Adipose tissue (tissue), 3 donors: Measurements from ENCODE around the gene AOX1. TPM values are rescaled to one million over a fixed set of nuclear protein-coding genes. Genes with fewer than 3 reads are reported as not detected.
"Not testable (repeated sequence)": the region's sequence is repeated elsewhere in the genome, so short reads cannot be mapped to it uniquely, and the experiment has no call there.

Experiments
- H3K27ac ChIP-seq: one replicate; pipeline ENCODE4 v1.5.1; 2013; ENCODE audit warnings: low read depth, low read length
- WGBS, 3 donors: extraction: QIAGEN DNeasy Blood & Tissue Kit; methylation state at CpG; one replicate each; pipeline ENCODE4 v1.1.7; 2013; 5-methylcytosine and 5-hydroxymethylcytosine counted together
- polyA plus RNA-seq, 3 donors: library from polyadenylated mRNA; stranded (reverse); fragments of 200-250 nt; gene quantifications; one replicate each; pipeline ENCODE4 v1.2.3, GENCODE V29; 2013
- donor health status: healthy with polysubstance abuse.
- donor health status: Bipolar disorder and iron deficiency.
- donor health status: healthy.

The AOX1 gene
- 100 to 1,000 TPM in 1 of 3 donors, 10 to 100 TPM in 2; 85.6 to 181 (median 90.9) TPM for polyA plus RNA-seq

DNA sequence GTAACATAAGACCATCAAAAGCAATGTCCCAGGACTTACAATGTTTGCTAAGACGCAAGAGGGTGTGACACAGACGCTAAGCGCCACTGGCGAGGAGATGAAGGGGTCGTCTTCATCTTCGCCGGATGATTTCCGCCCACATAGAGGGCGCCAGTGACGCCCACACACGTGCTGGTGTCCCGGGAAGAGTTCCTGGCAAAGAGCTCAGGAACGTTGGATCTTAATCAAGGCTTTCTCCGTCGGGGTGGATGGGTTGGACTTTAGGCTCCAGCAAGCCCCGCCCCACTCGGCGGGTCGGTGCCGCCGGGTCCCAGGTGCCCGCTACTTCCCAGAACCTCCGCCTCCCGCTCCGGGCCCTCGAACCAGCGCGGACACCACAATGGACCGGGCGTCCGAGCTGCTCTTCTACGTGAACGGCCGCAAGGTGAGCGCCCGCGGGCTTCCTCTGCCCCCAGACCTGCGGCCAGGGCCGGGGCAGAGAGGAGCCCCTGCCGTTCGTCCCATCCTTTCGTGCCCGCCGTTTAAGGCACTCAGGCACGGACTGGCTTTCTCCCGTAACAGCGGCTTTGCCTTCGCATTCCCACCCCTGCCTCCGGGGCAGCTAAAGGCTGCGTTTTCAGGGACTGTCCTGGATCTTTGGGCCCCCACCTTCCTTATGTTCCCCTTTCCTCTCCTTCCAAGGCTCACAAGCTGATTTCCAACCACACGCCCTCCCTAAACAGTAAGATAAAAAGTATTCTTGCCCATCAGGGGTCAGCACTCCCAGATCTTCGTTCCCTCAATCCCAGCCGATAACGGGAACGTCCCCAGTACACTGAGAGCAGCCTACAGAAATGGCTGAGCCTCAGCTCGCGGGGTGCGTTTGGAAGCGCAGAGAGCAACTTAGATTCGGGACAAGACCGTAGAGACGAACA, at the start of gene AOX1:
TSS of gene AOX1 (plus strand) at position 285 of the 914 bp plus-strand sequence. CDS start at position 380, 95 bp downstream.
- 3% methylated on average over 55 to 62 of the region's 62 CpGs for WGBS, 3 donors

DNA sequence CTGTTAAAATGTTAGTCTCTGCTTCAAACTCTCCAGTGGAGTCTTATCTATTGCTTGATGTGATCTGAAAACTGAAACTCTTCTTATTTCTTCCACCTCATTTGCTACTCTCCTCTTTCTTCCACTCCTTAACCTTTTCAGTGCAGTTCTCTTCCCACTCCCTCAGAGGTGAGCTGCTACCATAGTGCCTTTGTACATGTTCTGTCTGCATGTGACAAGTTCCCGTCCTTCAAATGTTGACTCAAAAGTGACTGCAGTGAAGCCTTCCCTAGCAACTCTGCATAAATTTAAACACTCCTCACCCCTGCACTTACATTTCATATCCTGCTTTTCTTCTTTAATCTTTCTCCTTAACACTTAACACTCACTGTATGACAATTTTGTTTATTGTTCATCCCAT, 47.7 kb upstream of the AOX1 start:
- H3K27ac ChIP-seq: no peak overlapping the region
- 74 to 96% (median 95%) methylated on average over 1 of the region's 1 CpG for WGBS, 3 donors

More for the DNA sequence above, at the start of gene AOX1:
- no peak within 1 kb of the TSS for H3K27ac ChIP-seq

DNA sequence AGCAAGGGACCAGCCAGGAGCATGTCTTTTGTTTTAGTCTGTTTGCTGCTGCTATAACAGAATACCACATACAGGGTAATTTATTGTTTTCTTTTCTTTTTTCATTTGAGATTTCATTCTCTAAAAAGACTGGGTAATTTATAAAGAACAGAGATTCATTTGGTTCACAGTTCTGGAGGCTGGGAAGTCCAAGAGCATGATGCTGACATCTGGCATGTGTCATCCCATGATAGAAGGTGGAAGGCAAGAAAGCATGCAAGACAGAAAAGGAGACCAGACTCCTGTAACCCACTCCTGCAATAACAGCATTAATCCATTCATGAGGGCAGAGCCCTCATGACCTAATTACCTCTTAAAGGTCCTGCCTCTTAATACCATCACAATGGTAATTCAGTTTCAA, 45.0 kb upstream of the AOX1 start:
- H3K27ac ChIP-seq: no peak overlapping the region

DNA sequence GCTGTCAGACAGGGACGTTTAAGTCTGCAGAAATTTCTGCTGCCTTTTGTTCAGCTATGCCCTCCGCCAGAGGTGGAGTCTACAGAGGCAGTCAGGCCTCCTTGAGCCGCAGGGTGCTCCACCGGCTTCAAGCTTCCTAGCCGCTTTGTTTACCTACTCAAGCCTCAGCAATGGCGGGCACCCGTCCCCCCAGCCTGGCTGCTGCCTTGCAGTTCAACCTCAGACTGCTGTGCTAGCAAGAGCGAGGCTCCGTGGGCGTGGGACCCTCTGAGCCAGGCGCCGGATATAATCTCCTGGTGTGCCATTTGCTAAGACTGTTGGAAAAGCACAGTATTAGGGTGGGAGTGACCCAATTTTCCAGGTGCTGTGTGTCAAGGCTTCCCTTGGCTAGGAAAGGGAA, 19.2 kb upstream of the AOX1 start:
- H3K27ac ChIP-seq: not testable (repeated sequence)
- 94 to 95% (median 95%) methylated on average over 12 of the region's 12 CpGs for WGBS, 3 donors

DNA sequence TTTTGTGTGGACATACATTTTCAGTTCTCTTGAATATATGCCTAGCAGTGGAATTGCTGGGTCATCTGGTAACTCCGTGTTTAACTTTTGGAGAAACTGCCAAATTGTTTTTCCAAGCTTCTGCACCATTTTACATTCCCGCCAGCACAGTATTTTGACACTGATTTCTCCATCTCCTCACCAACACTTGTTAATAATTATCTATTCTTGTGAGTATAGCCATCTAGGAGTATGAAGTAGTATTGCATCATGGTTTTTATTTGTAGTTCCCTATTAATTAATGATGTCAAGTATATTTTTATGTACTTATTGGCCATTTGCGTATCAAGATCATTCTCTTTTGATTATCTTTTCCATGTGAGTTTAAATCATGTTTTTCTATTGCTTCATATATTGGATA, 17.9 kb upstream of the AOX1 start:
- H3K27ac ChIP-seq: no peak overlapping the region
- 97 to 99% (median 97%) methylated on average over 3 of the region's 3 CpGs for WGBS, 3 donors

DNA sequence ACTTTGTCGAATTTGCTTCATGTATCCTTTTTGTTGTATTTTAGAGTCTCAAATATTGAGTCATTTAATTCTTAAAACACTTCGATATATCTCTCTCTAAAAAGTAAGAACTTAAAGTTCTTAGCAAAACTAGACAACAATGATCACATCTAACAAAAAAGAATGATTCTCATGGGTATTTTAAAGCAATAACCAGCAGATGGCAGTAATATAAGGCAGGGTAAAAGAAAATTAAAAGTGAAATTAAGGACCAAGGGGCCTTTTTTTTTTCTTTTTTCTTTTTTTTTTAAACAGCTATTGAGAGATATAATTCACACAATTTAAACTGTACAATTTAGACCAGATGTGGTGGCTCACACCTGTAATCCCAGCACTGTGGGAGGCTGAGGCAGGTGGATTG, 9.9 kb upstream of the AOX1 start:
- 78 to 97% (median 89%) methylated on average over 2 of the region's 2 CpGs for WGBS, 3 donors
- no peak overlapping the region for H3K27ac ChIP-seq

DNA sequence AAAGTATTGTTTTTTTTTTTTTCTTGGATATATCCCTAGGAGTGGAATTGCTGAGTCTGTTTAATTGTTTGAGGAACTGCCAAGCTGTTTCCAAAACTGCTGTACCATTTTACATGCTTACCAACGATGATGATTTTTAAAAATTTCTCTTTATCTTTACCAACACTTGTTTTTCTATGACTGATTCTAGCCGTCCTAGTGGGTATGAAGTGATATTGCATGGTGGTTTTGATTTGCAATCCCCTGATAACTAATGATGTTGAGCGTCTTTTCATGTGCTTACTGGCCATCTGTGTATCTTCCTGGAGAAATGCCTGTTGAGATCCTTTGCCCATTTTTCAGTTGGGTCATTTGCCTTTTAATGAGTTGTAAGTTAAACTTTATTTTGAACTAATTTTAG, 8.8 kb upstream of the AOX1 start:
- H3K27ac ChIP-seq: no peak overlapping the region
- WGBS, 3 donors: 86 to 93% (median 91%) methylated on average over 3 of the region's 3 CpGs

DNA sequence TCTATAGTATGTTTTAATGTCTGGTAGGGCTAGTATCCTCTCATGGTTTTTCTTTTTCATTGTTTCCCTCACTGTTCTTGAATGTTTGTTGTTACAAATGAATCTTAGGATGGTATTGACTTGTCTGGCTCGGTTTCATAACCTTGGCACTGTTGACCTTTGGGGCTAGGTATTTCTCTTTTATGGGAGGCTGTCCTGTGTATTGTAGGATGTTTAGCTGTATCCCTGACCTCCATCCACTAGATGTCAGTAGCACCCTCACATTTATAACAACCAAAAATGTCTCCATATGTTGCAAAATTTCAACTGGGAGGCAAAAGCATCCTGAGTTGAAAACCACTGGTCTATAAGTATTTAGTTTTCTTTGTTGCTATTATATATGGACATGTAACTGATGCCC, 7.0 kb upstream of the AOX1 start:
- H3K27ac ChIP-seq: no peak overlapping the region
- 7 to 84% (median 80%) methylated on average over 1 of the region's 1 CpG for WGBS, 3 donors

DNA sequence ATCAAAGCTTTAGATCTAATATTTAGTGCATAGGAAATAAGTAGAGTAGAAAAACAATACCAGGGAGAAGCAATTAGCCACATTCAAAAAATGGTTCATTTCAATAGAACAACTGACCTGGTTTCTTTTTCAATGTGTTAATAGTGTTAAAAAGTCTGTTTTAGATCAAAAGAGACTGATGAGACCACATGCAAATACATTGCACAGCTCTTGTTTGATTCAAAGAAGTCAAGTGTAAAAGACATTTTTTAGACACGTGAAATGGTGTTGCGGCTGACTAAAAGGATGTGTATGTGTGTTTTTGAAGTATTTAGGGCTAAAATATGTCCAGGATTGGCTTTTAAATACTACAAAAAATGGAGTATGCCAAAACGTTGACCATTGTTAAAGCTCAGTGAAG, 1.2 kb upstream of the AOX1 start:
- 87 to 97% (median 92%) methylated on average over 3 of the region's 3 CpGs for WGBS, 3 donors
- H3K27ac ChIP-seq: no peak overlapping the region

DNA sequence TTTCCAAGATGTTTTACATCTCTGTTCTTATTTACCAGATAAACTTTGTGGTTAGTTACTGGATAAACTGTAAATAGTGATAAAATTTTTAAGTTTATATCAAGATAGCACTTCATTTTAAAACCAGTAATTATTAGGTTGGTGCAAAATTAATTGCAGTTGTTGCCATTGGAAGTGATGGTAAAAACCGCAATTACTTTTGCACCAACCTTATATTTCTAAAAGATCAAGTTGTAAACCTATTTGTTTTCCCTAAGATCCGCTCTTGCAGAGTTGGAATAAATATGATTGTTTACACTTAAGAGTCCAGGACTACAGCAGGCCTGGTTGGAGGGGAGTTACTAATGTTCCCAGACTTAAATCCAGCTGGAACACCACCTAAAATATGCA, 479 bp upstream of the AOX1 start:
- 17 to 19% (median 18%) methylated on average over 2 of the region's 2 CpGs for WGBS, 3 donors

DNA sequence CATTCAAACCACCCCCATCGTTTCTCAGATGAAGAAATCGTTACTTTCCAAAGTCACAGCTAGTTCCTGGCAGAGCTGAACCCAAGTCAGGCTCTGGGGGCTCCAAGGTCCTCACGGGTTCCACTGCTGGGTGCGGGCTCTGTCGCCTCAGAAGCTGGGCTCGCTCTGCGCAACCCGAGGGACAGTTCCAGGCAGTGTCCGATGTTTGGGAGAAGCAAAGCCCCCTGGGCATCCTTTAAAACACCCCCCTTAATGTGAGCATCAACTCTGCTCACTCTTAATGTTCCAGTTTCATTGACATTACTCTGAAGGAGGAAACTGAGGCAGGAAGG, 796 bp downstream of the AOX1 start:
- 35 to 50% (median 40%) methylated on average over 9 of the region's 9 CpGs for WGBS, 3 donors
- no peak overlapping the region for H3K27ac ChIP-seq

More for the DNA sequence above, 479 bp upstream of the AOX1 start:
- no peak overlapping the region for H3K27ac ChIP-seq

DNA sequence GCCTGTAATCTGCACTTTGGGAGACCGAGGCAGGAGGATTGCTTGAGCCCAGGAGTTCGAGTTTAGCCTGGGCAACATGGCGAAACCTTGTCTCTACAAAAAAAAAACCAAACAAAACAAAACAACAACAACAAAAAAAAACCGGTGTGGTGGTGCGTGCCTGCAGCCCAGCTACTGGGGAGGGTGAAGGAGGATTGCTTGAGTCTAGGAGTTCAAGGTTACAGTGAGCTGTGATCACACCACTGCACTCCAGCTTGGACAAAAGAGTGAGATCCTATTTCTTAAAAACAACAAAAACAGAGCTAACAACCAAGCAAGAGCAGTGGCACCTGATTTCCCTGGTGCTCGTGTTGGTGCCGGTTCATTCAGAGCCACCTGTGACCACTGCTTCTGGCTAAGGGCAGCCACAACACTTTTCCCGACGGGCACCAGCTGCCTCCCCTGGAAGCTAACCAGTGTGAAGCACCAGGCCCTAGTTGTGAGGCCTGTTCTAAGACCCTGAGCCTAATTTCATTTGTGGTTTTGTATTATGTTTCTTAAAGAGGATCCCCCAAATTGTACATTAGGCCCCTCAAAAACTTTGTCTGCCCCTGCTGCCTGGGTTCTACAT, 1.3 kb downstream of the AOX1 start:
- no peak overlapping the region for H3K27ac ChIP-seq
- WGBS, 3 donors: 53 to 88% (median 84%) methylated on average over 9 of the region's 9 CpGs

DNA sequence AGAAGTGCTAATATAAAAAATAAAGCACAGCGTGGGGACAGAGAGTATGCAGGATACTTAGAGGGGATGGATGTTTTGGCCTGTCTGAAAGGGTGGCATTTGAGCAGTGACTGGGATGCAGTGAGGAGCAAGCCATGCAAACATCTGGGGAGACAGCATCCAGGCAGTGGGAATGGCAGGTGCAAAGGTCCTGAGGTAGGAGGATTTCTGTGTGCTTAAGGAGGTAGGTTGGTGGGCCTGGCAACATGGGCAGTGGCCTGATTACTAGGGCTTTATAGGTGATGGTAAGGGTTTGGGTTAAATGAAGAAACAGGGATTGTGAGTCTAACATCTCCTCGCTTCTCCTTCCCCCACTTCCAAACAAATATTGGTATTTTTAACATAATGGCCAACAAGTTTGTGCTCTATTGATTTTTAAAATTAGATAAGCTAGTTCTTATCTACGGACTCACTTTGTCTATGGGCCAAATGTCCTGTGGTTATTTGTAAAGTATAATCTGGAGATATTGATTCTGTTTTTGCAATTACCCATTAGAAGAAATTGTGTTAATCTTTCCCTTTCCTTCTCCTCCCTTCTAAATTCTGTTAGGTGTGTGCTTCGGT, 2.4 kb downstream of the AOX1 start:
- 32 to 85% (median 85%) methylated on average over 4 of the region's 4 CpGs for WGBS, 3 donors
- no peak overlapping the region for H3K27ac ChIP-seq

DNA sequence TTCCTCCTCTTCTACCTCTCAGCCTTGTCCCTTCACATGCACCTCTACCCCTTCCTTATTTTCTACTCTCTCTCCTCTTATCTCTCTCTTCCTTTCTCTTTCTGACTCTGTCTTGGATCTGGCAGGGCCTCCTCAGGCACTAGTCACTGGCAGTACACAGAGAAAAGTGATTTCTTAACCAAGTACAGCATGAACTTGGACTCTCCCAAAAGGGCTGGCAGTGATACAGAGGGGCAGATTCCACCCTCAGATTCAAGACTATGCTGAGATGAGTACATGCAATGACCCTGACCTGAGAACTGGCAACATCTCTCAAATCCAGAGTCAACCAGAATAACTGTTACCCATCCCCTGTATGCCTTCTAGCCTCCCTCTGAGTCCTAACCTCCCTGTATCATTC, 4.3 kb downstream of the AOX1 start:
- no peak overlapping the region for H3K27ac ChIP-seq

DNA sequence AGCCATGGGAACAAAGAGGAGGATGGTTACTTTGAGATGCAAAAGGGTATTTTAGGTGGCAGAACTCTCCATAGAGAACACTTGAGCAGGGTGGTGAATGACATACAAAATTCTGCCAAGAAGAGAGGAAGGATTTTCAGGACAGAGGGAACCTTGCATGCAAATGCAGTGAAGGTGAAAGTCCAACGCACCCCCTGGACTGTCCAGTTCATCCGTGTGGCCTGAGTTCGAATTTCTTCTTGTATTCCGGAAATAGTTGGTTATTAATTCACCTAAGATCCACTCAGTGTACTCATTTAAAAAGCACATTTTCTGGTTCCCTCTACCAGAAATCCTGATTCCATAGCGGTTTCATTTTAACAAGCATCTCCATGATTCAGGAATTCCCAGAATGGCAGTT, 5.5 kb downstream of the AOX1 start:
- H3K27ac ChIP-seq: no peak overlapping the region
- WGBS, 3 donors: 77 to 86% (median 86%) methylated on average over 5 of the region's 5 CpGs

DNA sequence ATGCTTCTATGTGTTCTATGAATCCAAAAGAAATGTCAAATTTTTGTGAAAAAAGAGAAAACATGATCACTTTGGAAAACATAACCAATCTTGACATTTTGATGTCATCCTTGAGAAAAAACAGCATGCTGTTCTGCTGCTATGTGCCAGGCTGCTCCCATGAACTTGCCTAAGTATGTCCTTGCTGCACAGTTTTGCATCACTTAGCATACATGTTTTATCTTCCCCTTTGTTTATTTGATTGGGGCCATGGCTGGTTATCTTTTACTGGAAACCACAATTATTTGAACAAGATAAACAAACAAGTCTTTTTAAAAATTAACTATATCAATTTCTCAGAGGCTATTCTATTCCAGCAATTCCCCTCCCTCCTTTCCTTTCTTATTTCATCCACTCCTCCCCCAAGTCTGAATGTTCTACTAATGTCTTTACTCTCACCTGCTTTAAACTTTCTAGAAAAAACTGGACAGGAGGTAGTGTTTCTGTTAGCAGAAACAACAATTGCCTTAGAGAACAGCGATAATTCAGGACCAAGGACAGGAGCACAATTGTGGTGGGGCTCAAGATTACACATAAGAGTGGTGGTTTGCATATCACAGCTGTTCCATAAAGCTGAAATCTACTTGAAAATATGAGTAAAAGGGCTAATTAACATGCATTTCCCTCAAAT, 6.7 kb downstream of the AOX1 start:
- H3K27ac ChIP-seq: no peak overlapping the region
- 35 to 86% (median 68%) methylated on average over 1 of the region's 1 CpG for WGBS, 3 donors

DNA sequence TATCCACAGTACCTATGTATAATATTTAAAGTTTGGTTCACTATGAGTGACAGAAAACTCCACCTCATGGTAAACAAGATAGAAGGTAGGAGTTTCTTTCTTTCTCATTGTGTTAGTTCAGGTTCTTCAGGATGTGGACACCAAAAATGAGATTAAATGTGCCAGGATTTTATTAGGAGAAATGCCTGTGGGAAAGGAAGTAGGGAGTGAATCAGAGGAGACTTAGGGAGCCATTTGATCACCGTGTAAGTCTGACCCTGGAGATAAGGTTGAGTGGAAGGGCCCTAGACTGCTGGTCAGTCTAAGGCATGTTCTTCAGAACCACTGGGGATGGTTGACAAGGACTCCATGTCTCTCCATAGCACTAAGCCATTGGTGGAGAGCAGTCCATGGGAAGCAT, 8.1 kb downstream of the AOX1 start:
- H3K27ac ChIP-seq: no peak overlapping the region
- 17 to 67% (median 60%) methylated on average over 1 of the region's 1 CpG for WGBS, 3 donors

DNA sequence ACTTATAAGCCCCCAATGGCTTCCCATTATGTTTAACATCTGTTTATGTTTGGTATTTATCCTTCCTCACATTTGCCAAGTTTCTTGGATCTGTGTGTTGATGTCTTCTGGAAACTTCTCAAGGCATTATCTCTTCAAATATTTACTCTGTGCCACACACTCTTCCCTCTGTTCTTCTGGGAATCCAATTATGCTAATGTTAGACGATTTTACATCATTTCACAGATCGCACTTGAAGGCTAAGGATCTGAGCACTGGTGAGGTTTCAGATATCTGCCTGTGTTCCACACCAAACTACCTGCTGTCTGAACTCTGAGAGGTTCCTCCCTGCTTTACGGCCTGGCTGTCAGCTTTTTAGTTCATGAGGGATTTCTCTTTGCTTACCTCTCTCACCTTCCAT, 10.1 kb downstream of the AOX1 start:
- 56 to 78% (median 59%) methylated on average over 3 of the region's 3 CpGs for WGBS, 3 donors
- no peak overlapping the region for H3K27ac ChIP-seq
